LNCaP clone FGC (cell line): Measurements from ENCODE around the gene CCSER1.

Experiments
- DNase-seq: peaks from one replicate; pipeline ENCODE4 v3.0.0-alpha.2; 2011; ENCODE audit warnings: low read depth
- H3K4me3 ChIP-seq: 2 replicates; pipeline ENCODE4 v1.5.1; 2011; ENCODE audit warnings: mild to moderate bottlenecking, low read depth, low read length, control low read depth
- CTCF ChIP-seq: IDR thresholded peaks from 2 replicates; pipeline ENCODE4 v1.5.1; 2012; ENCODE audit warnings: mild to moderate bottlenecking; ENCODE audit not compliant: control insufficient read depth, insufficient read depth; ENCODE audit errors: extremely low read depth

CCSER1 gene

GRCh38 chr4:90495936-90496335, 368.7 kb downstream of the CCSER1 start:
- peak; percentile 21 for DNase-seq
- TF ChIP-seq CTCF, result no peak
- no peak overlapping the region for H3K4me3 ChIP-seq

- TF ChIP-seq CTCF, result no peak
- H3K4me3 ChIP-seq, result no peak overlapping the region
- DNase-seq, result no peak
Observed at GRCh38 chr4:90498175-90498574, 371.0 kb downstream of the CCSER1 start.

GRCh38 chr4:90503677-90504076, 376.5 kb downstream of the CCSER1 start:
- no peak overlapping the region for H3K4me3 ChIP-seq
- no peak for TF ChIP-seq CTCF
- DNase-seq, result no peak

GRCh38 chr4:90515191-90515590, 388.0 kb downstream of the CCSER1 start:
- no peak for DNase-seq
- no peak overlapping the region for H3K4me3 ChIP-seq
- no peak for TF ChIP-seq CTCF

GRCh38 chr4:90528551-90528950, 401.4 kb downstream of the CCSER1 start:
- no peak overlapping the region for H3K4me3 ChIP-seq
- TF ChIP-seq CTCF, result no peak
- no peak for DNase-seq

GRCh38 chr4:90536408-90536807, 409.2 kb downstream of the CCSER1 start:
- DNase-seq, result no peak
- H3K4me3 ChIP-seq, result no peak overlapping the region
- TF ChIP-seq CTCF, result no peak

- no peak overlapping the region for H3K4me3 ChIP-seq
- no peak for DNase-seq
- TF ChIP-seq CTCF, result no peak
Observed at GRCh38 chr4:90537491-90537890, 410.3 kb downstream of the CCSER1 start.
